Small intestine (tissue), 7 donors: ENCODE measurements around the gene NR6A1. TPM values are rescaled to one million over a fixed set of nuclear protein-coding genes. Genes with fewer than 3 reads are reported as not detected.
A peak's percentile ranks its signal among the peaks of the same experiment; 100 is the strongest.

Source experiments
- DNase-seq, 2 donors: peaks; one replicate each; pipeline versions ENCODE4 v3.0.0 to v3.0.0-alpha.2; 2013
- FAIRE-seq: peaks from 2 replicates; lab custom pipeline; 2012; peaks lifted over from hg19 to GRCh38; lab: Jason Lieb, UNC
- H3K27ac ChIP-seq, 3 donors: one replicate each; pipeline ENCODE4 v1.5.1; 2013; ENCODE audit warnings: low read length in 2 of 3, mild to moderate bottlenecking in 2 of 3, control low read depth in 1 of 3, inconsistent platforms in 1 of 3, low read depth in 1 of 3, moderate library complexity in 1 of 3
- H3K27me3 ChIP-seq, 3 donors: one replicate each; pipeline ENCODE4 v1.6.1; 2013; ENCODE audit warnings: low read length in 3 of 3, inconsistent platforms in 1 of 3; ENCODE audit not compliant: control insufficient read depth in 3 of 3, insufficient read depth in 3 of 3
- H3K36me3 ChIP-seq, 3 donors: one replicate each; pipeline ENCODE4 v1.6.1; 2013; ENCODE audit warnings: low read length in 3 of 3, inconsistent platforms in 1 of 3, low read depth in 1 of 3, mild to moderate bottlenecking in 1 of 3, moderate library complexity in 1 of 3; ENCODE audit not compliant: control insufficient read depth in 3 of 3, insufficient read depth in 2 of 3
- H3K4me1 ChIP-seq, 3 donors: one replicate each; pipeline ENCODE4 v1.6.1; 2013; ENCODE audit warnings: low read length in 2 of 3, inconsistent platforms in 1 of 3, low read depth in 1 of 3, mild to moderate bottlenecking in 1 of 3, moderate library complexity in 1 of 3; ENCODE audit not compliant: control insufficient read depth in 3 of 3, insufficient read depth in 2 of 3
- H3K4me3 ChIP-seq, 3 donors: one replicate each; pipeline ENCODE4 v1.5.1; 2013; ENCODE audit warnings: low read length in 3 of 3, control low read depth in 1 of 3, inconsistent platforms in 1 of 3, low read depth in 1 of 3, mild to moderate bottlenecking in 1 of 3, moderate library complexity in 1 of 3
- H3K9me3 ChIP-seq, 2 donors: one replicate each; pipeline ENCODE4 v1.6.1; 2013; ENCODE audit warnings: low read depth in 1 of 2, low read length in 1 of 2; ENCODE audit not compliant: control insufficient read depth in 2 of 2, insufficient read depth in 1 of 2
- WGBS, 3 donors: extraction: QIAGEN DNeasy Blood & Tissue Kit; methylation state at CpG; one replicate each; pipeline ENCODE4 v1.1.7; 2013; 5-methylcytosine and 5-hydroxymethylcytosine counted together
- polyA plus RNA-seq, 4 donors: library from polyadenylated mRNA; stranded (reverse) in 3 of 4; unstranded in 1 of 4; fragments of 200-250 nt in 3 of 4; fragments of 120-200 nt in 1 of 4; gene quantifications; one replicate each; pipeline versions ENCODE4 v1.2.1 to v1.2.3, GENCODE V29; 2013
- donor health status: healthy with polysubstance abuse.
- donor health status: control.
- donor health status: control.
- donor health status: Bipolar disorder and iron deficiency.
- donor health status: healthy.

NR6A1 gene
- polyA plus RNA-seq, 4 donors, result 2.3 to 6.0 (median 4.0) TPM

DNA sequence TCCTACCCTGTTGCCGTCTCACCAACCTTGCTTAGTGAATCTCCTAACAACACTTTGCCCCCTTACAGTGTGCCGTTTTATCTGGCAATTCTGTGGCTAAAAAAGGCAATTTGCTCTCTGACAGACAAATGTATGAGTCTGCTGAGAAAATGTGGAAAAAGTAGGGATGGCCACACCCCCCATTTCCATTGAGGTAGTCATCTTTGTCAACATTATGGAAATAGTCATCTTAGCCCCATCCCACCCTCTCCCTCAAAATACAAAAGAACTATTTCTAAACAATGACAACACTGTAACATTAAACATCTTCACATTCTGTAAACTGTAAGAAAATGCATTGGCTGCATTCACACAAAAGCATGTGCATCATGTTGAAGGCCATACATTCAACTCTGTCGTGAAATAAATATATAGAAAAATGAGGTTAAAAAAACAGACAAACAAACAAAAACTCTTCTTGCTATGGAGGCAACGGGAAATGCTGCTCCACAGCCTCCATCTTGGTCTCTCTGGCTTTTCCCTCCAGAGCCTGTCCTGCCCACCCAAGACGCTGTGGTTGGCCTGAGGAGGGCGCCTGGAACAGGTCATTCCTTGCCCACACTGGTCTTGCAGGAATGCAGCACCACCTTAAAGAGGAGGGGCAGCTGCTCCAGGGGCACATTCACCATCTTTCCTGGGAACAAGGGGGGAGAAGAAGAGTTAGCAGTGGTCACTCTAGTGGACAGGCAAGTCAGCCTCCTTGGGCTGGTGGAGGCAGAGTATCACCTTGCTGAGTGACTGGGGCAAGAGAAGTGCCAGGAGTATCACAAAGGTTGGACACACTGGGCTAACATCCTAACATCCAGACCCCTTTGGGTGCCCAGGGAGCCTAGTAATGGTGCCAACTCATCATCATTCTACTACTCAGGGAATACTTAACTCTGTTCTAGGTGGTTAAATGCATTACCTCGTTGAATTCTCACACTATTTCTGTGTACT lies 248.7 kb downstream of the NR6A1 start:
- Histone ChIP-seq H3K27ac (no peak overlapping the region), H3K27me3 (no peaks in the 10 kb centered on the region), H3K36me3 (peaks cover 0 to 31% (median 6%) of the 10 kb centered on the region in 3 donors), H3K9me3 (no peaks in the 10 kb centered on the region), H3K4me1 (peaks cover 0 to 10% (median 0%) of the 10 kb centered on the region in 3 donors), H3K4me3 (no peak overlapping the region)
- no peak for FAIRE-seq
- 75 to 86% (median 84%) methylated on average over 7 of the region's 7 CpGs for WGBS, 3 donors
- no peak for DNase-seq

- peak in 1 of 2 donors; percentile 13 for DNase-seq
- Histone ChIP-seq H3K27ac (no peak overlapping the region), H3K36me3 (peaks cover 0 to 26% (median 6%) of the 10 kb centered on the region in 3 donors), H3K27me3 (no peaks in the 10 kb centered on the region), H3K4me1 (peaks cover 0 to 10% (median 0%) of the 10 kb centered on the region in 3 donors), H3K4me3 (no peak overlapping the region), H3K9me3 (no peaks in the 10 kb centered on the region)
- 37 to 65% (median 44%) methylated on average over 3 of the region's 3 CpGs for WGBS, 3 donors
- no peak for FAIRE-seq
Measured at GRCh38 chr9:124521142-124521541, 250.0 kb downstream of the NR6A1 start.

DNA sequence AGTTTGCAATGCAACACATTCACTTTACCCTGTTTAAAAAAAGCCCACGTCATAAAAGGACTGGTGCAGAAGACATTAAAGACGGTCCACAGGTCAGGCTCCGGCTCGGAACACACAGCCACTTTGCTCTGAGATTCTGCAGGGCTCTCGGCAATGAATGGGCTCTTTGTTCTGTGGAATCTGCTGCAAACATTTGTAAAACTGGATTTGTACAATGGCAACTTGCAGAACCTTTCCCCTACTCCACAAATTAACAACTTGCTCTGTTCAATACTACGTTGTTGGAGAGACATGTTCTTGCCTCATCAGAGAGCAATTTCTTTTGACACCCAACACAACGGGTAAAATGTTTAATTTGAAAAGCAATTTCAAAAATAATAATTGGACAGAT lies 250.9 kb downstream of the NR6A1 start:
- Histone ChIP-seq H3K27me3 (no peaks in the 10 kb centered on the region), H3K27ac (no peak overlapping the region), H3K4me3 (no peak overlapping the region), H3K9me3 (no peaks in the 10 kb centered on the region), H3K36me3 (peaks cover 0 to 20% (median 6%) of the 10 kb centered on the region in 3 donors), H3K4me1 (peaks cover 0 to 10% (median 0%) of the 10 kb centered on the region in 3 donors)
- FAIRE-seq (no peak), DNase-seq (peak; percentile 12 to 63)
- WGBS, 3 donors, result 14 to 62% (median 37%) methylated on average over 7 of the region's 7 CpGs

DNA sequence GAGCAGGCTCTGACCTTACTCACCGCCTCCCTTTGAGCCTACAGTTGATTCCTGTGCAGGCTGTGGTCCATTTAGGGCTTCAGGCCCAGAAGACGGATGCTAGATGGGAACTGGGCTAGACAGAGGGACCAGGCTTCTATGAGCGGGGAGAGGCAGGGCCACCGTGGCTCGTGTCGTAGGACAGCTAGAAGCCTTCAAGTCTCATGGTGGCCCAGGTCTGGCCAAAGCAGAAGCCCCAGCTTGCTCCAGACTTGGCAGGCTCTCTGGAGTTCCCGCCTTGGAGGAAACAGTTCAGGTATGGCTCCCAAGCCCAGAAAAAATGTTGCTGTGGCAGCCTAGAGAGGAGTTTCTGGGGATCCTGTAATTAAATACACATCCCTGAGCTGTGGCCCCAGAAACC lies 253.0 kb downstream of the NR6A1 start:
- no peak for FAIRE-seq
- no peak for DNase-seq

DNA sequence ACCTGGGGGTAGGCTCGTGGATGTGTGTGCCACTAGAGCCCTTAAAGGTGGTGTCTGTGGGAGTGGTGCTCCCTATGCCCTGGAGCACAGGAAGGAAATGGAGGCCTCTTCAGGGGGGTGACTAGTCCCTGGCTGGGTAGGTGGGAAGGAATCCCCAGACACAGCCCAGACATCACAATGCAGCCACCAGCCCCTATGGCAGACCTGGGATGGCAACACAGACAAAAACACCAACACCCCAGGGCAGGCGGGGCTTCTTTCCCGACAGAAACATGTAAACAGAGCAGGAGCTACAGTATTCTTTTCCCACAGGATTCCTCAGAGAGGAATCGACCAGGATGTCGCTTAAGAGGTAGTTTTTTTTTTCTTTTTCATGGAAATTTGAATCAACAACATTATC lies 253.5 kb downstream of the NR6A1 start:
- WGBS, 3 donors, result 74 to 87% (median 86%) methylated on average over 5 of the region's 5 CpGs
- no peak for FAIRE-seq

More for the DNA sequence above, 253.0 kb downstream of the NR6A1 start:
- H3K27ac ChIP-seq, result no peak overlapping the region
- 94 to 97% (median 96%) methylated on average over 7 of the region's 7 CpGs for WGBS, 3 donors
- no peaks in the 10 kb centered on the region for H3K9me3 ChIP-seq
- no peaks in the 10 kb centered on the region for H3K27me3 ChIP-seq
- H3K4me1 ChIP-seq, result peaks cover 0 to 10% (median 0%) of the 10 kb centered on the region in 3 donors
- no peak overlapping the region for H3K4me3 ChIP-seq
- H3K36me3 ChIP-seq, result peaks cover 0 to 20% (median 6%) of the 10 kb centered on the region in 3 donors

GRCh38 chr9:124514874-124515273 lies 256.2 kb downstream of the NR6A1 start:
- DNase-seq (no peak), FAIRE-seq (no peak)
- Histone ChIP-seq H3K9me3 (no peaks in the 10 kb centered on the region), H3K36me3 (peaks cover 0 to 7% (median 0%) of the 10 kb centered on the region in 3 donors), H3K4me3 (no peak overlapping the region), H3K4me1 (peaks cover 0 to 3% (median 0%) of the 10 kb centered on the region in 3 donors), H3K27ac (no peak overlapping the region), H3K27me3 (peaks cover 0 to 8% (median 0%) of the 10 kb centered on the region in 3 donors)
- 61 to 78% (median 65%) methylated on average over 5 of the region's 5 CpGs for WGBS, 3 donors

More for the DNA sequence above, 253.5 kb downstream of the NR6A1 start:
- Histone ChIP-seq H3K9me3 (no peaks in the 10 kb centered on the region), H3K36me3 (peaks cover 0 to 18% (median 6%) of the 10 kb centered on the region in 3 donors), H3K27me3 (peaks cover 0 to 2% (median 0%) of the 10 kb centered on the region in 3 donors), H3K4me1 (peaks cover 0 to 10% (median 0%) of the 10 kb centered on the region in 3 donors), H3K4me3 (no peak overlapping the region), H3K27ac (no peak overlapping the region)
- DNase-seq, result no peak

GRCh38 chr9:124514125-124514524 lies 257.0 kb downstream of the NR6A1 start:
- peaks cover 0 to 8% (median 0%) of the 10 kb centered on the region in 3 donors for H3K27me3 ChIP-seq
- no peak overlapping the region for H3K4me3 ChIP-seq
- peaks cover 0 to 3% (median 0%) of the 10 kb centered on the region in 3 donors for H3K4me1 ChIP-seq
- FAIRE-seq (no peak), DNase-seq (no peak)
- no peaks in the 10 kb centered on the region for H3K9me3 ChIP-seq
- WGBS, 3 donors, result 72 to 77% (median 75%) methylated on average over 4 of the region's 4 CpGs
- H3K27ac ChIP-seq, result no peak overlapping the region
- H3K36me3 ChIP-seq, result peaks cover 0 to 6% (median 0%) of the 10 kb centered on the region in 3 donors

DNA sequence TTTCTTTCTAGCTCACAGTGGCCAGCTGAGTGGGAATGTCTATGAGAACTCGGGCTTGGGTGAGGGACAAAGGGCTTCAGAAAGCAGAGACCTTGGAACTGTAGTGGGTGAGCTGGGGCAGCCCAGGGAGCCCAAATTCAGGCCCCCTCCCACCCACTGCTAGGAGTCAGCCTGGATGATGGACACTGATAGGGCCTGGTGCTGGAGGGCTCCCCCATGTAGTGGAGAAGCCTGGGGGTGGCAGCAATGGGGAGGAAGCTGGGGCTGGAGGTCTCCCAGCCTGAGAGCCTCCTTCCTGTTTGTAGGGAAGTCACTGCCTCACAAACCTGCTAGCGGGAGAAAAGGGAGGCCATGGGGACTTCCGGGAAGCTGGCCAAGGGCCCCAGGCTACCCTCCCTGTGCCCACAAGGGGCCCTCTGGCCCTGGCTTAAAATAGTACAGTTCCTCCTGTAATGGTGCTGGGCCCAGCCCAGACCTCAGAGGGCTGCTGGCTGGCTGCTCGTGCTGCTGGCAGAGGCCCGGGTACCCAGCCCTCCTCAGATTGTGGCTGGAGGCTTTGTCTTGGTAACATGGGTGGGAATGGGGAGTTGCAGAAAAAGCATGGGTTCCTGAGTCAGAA lies 257.6 kb downstream of the NR6A1 start:
- FAIRE-seq (no peak), DNase-seq (no peak)
- H3K4me3 ChIP-seq, result no peak overlapping the region
- peaks cover 0 to 4% (median 0%) of the 10 kb centered on the region in 3 donors for H3K36me3 ChIP-seq
- no peaks in the 10 kb centered on the region for H3K9me3 ChIP-seq
- peaks cover 0 to 3% (median 0%) of the 10 kb centered on the region in 3 donors for H3K4me1 ChIP-seq
- no peak overlapping the region for H3K27ac ChIP-seq
- 8 to 49% (median 36%) methylated on average over 5 of the region's 5 CpGs for WGBS, 3 donors
- peaks cover 0 to 8% (median 0%) of the 10 kb centered on the region in 3 donors for H3K27me3 ChIP-seq
